Dedifferentiated amniotic fluid mesenchymal stem cell (primary cell): ENCODE data around the gene DLX3.
"Not testable (repeated sequence)": the region's sequence is repeated elsewhere in the genome, so short reads cannot be mapped to it uniquely, and the experiment has no call there.

Source experiments
- DNase-seq: peaks from one replicate; pipeline ENCODE4 v3.0.0-alpha.2; 2016; ENCODE audit errors: extremely low spot score

Gene DLX3

DNA sequence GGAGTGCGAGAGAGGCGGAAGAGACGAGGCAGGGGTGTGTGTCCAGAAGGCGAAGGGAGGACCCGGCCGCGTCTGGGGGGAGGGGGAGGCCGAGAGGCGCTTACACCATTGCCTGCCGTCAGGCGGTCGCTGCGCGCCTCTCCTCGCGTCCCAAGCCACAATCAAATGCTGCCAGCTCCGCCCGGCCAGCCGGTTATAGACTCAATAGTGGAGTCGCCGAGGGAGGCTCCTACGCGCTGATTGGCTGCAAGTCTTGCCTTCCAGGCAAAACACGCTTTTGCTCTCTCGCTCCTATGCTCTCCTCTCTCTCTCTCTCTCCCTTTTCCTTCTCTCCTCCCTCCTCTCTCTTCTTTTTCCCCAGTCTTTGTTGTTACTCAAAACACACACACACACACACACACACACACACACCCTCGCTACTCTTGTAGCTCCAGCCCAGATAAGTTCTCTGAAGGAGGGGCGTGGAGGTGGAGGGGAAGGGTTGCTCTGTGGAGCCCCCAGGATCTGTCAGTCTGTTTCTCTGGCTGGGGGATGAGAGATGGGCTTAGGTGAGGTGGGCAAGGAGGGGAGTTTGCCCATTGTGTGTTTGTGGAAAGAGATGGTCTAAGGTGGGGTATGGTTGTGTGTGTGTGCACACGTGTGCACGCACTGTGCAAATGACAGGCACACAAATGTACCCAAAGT is at the start of gene DLX3:
TSS of gene DLX3 (minus strand) at position 170 of the 684 bp plus-strand sequence. CDS start 226 bp downstream, outside the sequence.
- DNase-seq, result peak; percentile 49

DNA sequence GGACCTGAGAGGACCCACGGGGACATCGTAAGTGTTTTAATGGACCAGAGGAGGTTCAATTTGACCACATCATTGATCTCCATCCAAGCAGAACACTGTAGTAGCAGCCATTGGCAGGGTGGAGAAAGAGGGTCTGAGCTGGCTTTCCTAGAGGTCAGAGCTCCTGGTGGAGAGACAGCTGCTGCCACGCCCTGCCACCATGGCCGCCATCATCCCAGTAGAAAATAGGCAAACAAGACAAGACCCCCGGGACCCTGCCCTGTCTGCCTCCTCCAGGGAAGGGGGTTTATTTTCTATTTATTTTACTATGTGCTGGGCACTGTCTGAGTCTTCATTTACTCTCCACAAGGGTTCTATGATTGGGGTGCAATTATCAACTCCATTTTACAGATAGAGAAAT is 49.5 kb upstream of the DLX3 start:
- DNase-seq, result no peak

DNA sequence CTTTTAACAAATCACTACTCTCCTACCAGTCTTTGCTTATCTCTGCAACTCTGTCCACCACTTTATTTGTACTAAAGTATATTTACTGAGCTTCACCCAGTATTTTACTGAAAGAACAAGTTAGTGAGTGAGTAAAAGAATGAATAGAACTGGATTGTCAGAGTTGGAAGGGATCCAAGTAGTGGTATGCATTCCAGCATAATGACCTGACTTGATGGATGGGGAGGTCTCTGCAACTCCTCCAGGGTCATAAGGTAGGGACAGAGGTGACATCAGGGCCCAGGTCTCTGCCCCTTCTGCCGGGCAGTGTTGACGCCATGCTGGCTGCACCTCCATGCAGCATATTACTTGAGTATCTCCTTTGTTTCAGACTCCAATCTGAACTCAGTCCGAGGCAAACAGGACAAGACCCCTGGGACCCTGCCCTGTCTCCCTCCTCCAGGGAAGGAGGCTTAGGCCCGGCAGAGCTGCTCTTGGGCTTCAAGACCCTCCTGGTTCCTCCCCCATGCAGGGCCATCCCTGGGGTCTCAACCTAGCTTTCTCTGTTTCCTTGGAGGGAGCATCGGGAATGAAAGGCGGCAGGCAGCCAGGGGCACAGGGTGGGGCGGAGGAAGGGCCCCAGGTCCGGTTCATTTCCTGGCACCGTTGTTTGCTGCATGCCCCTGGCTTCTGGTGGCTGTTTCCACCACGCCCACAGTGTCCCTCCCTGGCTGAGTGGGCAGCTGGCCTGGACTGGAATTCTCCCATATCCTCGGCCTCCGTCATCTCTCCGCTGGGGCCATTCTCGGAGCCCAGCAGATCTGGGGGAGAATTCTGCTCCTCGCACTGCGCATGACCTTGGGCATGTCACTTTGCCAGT is 48.5 kb upstream of the DLX3 start:
- no peak for DNase-seq

DNA sequence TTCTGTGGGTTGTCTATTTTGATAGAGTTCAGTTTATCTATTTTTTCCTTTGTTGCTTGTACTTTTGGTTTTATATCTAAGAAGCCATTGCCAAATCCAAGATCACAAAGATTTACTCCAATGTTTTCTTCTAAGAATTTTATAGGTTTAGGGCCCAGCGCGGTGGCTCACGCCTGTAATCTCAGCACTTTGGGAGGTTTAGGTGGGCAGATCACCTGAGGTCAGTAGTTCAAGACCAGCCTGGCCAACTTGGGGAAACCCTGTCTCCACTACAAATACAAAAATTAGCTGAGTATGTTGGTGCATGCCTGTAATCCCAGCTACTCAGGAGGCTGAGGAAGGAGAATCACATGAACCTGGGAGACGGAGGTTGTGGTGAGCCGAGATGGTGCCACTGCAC is 47.2 kb upstream of the DLX3 start:
- no peak for DNase-seq

DNA sequence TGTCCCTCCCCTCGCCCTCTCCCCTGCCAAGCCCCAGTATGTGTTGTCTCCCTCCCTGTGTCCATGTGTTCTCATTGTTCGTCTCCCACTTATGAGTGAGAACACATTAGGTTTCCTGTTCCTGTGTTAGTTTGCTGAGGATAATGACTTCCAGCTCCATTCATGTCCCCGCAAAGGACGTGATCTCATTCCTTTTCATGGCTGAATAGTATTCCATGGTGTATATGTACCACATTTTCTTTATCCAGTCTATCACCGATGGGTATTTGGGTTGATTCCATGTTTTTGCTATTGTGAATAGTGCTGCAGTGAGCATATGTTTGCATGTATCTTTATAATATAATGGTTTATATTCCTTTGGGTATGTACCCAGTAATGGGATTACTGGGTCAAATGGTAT is 45.5 kb upstream of the DLX3 start:
- DNase-seq, result not testable (repeated sequence)

DNA sequence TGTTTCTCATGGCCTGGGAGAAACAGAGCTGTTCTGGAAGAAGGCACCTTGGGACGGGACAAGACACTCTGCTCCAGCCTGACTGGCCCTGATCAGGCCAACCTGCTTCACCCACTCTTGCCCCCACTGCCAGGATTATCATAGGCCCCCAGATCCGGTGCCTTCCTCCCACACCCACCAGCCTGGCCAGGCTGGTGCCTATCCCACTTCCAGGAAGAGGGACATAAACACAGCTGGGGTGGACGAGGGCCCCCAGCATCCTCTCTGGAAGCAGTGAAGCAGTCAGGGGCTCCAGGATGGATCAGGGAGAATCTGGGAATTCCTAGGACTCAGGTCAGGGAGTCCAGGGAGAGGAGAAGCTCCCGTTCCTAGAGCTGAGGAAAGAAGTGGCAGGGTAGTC is 44.0 kb upstream of the DLX3 start:
- DNase-seq, result no peak

DNA sequence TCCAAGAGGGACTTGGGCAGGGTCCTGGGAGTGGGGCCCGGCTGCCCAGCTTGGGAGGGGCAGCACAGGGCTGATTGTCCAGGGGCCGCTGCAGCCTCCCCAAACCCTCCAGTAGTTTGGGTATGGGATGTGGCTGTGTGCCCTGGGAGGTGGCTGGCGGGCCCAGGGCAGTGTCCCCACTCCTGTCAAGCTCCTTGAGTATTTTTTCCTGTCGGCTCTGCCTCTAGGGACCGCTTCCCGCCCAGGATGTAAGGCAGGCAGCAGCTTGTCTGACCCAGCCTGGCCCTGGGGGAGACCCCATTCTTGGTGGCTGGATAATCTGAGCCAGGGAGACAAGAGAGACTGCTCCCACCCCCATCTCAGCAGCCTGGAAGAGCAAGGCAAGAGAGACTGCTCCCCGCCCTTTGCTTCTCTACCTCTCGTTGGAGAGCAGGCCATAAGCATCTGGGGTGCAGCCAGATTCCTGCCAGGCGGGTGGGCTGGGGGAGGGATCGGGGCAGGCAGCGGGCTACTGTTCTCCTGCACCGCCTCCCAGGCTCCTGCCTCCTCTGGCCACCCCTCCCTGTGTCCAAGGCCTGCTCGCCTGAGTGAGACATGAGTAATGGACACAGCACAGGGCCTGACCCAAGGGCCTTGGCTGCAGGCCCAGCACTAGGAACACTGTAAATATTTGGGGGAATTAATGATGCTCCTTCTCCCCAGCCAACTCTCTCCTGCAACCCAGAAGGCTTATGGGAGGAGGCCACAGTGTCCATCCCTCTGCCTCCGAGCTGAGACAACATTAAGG is 42.5 kb upstream of the DLX3 start:
- no peak for DNase-seq

DNA sequence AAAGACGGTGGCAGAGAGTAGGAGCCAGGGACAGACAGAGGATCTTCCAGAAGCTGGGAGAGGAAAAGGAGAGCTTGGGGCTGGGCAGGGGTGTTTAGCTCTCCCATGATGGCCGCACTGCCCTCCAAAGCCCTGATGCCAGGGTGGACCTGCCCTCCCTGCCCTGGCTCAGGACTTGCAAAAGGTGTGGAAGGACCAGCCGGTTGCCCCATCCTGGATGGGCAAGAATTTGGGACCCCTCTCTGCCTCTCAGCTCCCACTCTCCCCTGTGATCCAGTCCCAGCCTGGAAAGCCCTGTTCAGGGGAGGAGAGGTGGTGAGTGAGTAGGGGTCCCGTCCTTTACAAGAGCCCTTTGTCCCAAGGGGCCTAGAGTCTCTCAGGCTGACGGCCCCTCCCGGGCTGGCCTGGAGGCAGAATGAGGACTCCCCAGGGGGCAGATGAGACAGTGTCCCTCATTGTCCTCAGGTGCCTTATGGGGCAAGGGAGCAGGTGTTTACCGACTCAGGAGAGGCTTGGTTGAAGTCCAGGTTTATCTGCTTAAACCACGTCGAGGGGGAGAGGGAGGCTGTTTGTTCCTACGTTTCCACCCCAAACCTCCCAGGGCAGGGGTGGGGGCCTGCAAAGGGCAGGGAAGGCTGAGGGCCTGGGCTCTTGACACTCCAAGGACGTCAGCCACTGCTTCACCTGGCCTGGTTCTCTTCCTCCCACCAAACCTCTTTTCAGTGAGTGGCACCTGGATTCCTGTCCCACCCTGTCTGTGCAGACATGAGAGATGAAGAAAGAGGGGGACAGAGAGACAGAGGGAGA is 41.6 kb upstream of the DLX3 start:
- DNase-seq, result no peak

DNA sequence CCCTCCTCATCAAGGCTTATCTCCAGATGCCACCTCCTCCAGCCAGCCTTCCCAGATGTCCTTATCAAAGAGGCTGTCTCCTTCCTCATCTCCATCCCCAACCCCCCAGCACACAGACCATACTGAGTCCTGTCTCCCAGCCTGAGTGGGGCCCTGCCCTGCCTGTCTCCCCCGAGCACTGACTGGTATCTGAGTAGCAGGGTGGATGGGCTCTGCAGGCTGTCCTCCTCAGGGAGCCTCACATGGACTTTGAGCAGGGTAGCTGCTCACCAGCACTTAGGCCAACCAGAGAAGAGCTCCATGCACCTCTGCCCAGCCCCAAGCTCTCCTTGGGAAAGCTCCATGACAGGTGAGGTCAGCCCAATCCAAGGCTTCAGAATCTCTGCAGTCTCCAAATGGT is 40.9 kb upstream of the DLX3 start:
- DNase-seq, result no peak

DNA sequence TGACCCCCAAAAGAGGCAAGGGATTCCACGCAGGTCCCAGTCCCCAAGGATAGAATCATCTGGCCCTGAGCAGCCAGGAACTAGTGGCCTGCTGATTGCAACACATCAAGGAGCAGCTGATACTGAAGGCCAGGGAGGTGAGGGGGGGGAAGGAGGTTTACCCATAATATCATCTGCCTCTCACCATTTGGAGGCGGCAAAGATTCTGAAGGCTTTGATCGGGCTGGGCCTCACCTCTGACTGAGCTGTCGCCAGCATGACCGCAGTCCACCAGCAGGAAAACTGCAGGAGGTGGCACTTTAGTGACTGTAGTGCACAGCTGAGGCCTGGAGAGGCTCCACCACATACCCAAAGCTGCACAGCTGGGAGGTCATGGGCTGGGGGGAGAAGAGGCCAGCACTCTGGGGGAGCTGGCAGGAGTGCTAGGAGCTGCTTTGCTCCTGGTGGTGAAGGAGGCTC is 40.4 kb upstream of the DLX3 start:
- no peak for DNase-seq

DNA sequence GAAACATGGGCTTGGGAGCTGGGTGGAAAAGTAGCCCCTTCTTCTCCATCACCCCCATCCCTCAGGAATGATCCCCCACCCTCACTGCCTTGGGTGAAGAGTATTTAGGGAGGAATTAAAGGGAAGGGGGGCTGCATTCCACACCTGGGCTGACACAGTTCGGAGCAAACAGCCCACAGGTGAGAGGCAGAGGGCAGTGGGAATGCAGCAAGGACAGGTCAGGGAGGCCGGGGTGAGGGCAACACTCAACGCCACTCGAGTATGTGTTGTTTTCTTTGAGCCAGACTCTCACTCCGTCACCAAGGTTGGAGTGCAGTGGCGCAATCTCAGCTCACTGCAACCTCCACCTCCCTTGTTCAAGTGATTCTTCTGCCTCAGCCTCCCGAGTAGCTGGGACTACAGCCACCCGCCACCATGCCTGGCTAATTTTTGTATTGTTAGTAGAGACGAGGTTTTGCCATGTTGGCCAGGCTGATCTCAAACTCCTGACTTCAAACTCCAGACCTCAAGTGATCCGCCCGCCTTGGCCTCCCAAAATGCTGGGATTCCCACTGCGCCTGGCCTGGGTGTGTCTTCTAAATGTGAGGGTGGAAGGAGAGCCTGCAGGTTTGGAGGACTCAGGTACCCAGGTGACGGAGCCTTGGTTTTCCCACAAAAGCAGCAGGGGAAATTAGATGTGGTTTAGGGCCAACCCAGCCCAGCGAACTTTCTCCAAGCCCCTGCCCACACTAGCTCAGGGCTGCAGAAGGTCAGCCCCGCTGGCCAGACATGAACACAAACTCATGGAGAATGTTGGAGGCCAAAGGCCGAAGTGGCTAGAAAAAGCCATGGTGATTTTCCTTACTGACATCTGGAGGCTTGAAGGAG is 39.7 kb upstream of the DLX3 start:
- no peak for DNase-seq

DNA sequence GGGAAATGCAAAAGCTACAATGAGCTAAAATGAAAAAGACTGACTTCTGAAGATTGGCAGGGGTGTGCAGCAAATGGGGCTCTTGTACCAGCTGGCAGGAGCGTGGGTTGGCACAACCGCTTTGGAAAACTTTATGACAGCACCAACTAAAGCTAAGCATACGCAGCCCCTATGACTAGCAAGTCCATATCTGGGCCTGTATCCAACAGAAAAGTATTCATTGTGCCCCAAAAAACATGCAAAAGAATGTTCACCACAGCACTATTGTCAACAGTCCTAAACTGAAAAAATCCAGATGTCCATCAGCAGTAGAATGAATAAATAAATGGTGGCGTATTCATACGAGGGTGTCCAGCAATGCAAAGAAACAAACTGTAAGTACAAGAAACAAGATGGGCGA is 38.3 kb upstream of the DLX3 start:
- DNase-seq, result no peak

DNA sequence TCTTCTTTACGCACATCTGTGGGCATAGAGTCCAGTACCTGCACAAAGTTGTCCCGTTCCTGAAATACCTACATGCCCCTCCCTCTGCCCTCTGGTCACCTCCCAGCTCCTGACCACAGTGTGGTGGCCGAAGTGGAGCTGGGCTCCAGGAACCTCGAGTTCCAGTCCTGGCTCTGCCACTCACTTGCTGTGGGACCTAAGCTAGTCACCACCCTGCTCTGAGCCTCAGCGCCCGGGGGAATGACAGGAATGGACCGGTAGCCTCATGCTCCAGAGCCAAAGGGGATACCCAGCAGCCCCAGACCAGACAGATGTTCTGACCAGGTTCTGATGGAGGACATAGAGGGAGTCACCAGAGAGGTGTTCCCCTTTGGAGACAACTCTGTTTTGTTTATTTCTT is 34.2 kb upstream of the DLX3 start:
- DNase-seq, result no peak

DNA sequence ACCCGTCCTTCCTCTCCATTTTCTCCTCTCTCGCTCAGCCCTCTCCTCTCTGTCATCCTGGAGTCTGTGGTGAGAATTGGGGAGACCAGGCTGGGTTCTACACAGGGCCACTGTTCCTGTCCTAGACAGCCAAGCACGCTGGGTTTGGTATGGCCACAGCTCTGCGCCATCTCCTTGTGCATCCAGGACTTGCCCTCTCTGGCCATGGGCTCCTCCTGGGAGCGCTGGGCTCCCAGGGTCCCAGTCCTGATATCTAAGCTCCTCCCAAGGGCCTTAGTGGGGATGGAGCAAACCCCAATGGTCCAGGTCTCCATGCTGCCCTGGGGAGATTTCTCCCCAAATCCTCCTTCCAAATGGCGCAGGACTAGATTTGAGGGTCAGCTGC is 33.7 kb upstream of the DLX3 start:
- DNase-seq, result no peak

DNA sequence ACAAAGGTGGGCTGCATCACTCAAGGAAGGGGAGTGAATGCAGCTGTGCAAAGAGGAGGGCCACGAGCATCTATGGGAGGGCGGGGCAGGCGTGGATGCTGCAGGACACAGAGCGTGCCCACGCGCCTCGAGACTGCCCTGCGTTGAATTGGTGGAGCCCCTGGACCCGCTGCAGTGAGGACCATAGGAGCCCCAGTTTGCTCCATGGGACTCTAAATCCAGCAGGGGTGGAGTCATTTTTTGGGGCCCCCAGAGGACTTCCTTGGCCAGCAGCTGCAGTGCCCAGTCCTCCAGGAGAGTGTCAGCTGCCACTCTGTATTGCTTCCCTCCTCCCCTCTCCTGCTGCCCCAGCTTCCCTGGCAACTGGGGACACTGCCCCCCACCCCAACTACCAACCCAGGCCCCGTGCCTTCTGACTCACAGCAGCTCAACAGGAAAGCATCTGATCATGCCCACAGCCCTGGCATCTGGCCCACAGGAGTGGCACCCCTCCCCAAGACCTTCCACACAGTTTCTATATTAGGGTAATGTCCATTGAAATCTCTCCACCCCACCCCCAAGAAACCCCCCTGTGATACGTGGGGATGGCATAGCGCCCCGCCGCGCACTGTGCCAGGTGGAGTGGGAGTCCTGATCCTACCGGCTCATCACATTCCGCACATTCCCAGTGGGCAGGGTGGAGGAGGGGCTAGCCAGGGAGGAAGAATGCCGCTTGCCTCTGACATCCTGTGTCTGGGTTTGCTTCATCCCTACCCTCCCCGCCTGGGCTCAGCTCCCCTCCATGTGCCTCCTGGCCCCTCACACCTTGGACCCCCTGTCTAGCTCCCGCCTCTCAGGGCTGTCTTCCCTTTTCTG is 33.1 kb upstream of the DLX3 start:
- peak; percentile 39 for DNase-seq

DNA sequence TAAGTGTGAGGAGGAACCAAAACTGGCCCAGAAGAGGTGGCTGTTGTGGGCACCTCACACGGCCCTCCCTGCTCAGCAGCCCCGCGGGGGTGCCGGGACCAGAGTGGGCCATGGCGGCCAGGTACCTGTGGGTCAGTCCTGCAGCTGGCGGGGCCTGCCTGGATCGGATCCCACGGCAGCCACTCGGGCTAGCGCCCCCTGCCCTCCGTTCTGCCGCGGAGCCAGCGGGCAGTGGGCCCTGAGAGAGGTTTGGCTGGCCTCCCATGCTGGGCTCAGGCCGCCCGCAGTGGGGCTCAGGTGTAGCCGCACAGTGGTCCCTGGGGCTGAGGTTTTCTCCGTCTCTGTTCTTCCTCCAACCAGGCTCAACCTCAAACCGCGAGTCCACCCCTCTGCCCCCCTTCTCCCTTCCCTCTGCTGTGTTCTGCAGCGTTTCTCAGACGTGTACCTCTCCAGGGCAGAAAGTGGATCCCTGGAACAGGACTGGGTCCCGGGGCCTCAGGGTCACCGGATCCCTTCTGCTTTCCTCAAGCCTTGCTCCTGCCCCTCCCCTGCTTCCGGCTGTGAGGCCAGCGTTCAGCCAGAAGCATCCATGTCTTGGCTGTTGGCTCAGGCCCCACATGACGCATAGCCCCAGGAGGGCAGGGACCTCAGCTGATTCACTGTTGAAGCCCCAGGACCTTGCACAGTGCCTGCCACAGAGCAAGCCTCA is 32.3 kb upstream of the DLX3 start:
- DNase-seq, result peak; percentile 76

DNA sequence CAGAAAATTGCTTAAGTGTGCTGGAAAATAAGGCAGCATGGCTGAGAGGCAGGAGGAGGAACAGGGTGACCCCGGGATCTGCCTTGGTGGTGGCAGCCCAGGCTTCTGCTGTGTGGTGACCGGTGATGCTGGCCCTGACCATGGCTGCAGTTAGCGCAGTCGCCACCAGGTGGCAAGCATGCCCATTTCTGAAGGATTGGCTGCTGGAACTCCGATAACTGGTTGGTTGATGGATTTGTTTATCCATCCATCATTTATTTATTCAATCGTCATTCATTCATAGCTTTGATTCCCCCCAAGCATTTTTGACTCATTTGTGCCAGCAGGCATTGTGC is 31.8 kb upstream of the DLX3 start:
- DNase-seq, result peak; percentile 79

DNA sequence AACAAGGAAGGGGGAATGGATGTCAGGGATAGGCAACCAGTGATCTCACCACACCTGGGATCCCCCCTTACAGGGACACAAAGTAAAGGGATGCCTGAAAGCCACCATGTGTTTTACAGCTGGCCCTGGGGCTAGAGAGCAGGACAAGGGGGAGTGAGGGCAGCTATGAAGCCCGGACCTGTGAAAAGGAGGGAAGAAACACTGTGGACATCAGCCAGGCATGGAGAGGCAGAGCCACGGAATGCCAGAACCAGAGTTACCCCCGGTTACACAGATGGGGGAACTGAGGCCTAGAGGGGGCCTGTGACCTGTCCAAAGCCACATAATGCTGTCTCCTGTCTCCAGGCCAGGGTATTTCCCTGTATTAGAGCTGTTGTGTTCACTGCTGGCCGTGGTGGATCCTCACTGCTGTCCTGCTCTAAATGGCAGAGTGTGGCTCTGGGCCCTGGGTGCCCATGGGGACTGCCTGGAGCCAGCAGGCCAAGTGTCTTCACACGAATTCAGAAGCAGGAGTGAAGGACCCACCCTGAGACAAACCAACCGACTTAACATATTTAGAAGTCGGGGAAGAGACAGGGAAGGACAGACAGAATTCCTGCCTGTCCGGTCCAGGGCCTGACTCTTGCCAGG is 31.1 kb upstream of the DLX3 start:
- no peak for DNase-seq

DNA sequence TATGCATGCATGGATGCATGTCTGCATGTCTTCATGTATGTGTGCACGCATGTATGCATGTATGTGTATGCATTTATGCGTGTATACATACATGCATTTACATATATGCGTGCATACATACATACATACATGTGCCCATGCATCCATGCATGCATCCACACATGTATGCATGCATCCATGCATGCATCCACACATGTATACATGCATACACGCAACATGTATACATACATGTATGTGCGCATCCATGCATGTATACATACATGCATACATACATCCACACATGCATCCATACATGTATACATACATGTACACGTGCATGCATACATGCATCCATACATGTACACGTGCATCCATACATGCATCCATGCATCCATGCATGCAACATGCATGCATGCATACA is 29.8 kb upstream of the DLX3 start:
- DNase-seq, result no peak
